Smooth muscle cell of the brain vasculature (primary cell): ENCODE measurements around the gene SLC6A7.

Source experiments
- DNase-seq: peaks from one replicate; pipeline ENCODE4 v3.0.0-alpha.2; 2012; ENCODE audit warnings: low read depth, low spot score

SLC6A7 gene

GRCh38 chr5:150172556-150172955, 17.3 kb upstream of the SLC6A7 start:
- no peak for DNase-seq

DNA sequence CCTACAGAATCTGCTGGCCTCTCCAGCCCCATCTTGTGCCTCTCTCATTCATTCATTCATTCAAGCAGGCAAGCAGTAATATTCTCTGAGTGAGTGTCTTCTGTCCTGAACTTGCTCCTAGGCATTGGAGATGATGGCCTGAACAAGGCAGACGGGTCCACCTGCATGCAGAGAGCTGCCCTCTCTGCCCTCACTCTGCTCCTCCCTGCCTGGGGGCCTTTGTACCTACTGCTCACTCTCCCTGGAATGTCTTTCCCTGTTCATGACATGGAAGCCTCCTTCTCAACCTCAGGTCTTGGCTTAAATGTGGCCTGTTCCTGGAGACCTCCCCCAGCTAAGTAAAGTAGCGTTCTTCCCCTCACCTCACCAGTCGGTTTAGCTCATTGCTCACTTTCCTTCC, 16.7 kb upstream of the SLC6A7 start:
- no peak for DNase-seq

DNA sequence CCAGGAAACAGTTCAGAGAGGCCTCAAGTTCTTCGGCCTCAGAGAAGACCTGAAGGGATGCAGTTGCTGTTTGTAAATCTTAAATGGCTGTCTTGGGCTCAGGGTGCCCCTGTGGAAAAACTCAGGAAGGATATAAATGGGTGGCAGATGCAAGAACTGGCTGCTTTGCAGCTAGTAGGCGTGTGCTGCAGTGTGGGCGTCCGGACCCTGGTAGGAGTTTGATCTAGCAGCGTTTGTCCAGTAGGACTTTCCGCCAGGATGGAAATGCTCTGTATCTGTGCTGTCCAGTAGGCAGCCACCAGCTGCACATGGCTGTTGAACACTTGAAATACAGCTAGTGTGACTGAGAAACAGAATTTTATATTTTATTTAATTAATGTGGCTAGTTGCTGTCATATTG, 15.6 kb upstream of the SLC6A7 start:
- DNase-seq: no peak

DNA sequence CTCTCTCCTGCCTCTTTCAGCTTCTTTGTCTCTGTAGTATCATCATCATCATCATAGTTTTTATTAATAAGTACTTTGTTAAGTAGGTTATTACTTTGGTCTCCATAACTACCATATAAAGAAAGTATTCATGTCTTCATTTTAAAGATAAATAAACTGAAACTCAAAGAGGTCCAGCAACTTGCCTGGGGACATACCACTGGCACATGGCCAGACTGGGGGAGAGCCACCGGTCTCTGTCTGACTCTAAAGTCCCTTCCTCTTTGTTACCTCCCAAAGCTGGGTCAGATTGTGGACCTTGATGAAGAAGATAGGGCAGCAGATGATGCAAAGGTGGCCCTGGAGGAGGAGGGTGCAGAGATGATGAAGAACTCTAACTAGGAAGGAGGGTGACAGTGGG, 14.8 kb upstream of the SLC6A7 start:
- DNase-seq: no peak

DNA sequence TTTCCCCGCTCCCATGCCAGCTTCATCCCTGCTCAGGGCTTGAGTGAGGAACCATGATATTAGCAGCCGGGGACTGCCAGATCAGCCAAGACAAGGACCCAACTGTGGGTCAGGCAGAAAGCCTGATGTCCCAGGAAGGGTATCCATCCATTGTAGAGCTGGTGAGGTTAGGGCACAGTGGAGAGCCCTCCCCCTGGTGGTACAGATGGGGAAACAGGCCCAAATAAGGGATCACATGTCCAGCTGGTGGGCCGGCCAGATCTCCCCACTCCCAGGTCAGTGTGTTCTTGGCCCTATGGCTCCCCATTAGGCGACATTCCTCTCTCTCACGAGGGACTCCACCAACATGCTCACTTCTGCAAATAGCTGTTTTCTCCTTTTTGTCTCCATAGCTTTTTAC, 14.3 kb upstream of the SLC6A7 start:
- no peak for DNase-seq

GRCh38 chr5:150176745-150177477, 13.0 kb upstream of the SLC6A7 start:
- DNase-seq: no peak

- DNase-seq: no peak
Observed at GRCh38 chr5:150177721-150178120, 12.1 kb upstream of the SLC6A7 start.

- no peak for DNase-seq
Observed at GRCh38 chr5:150178262-150178661, 11.6 kb upstream of the SLC6A7 start.

GRCh38 chr5:150179019-150179620, 10.7 kb upstream of the SLC6A7 start:
- DNase-seq: no peak

GRCh38 chr5:150180241-150181026, 9.4 kb upstream of the SLC6A7 start:
- no peak for DNase-seq

DNA sequence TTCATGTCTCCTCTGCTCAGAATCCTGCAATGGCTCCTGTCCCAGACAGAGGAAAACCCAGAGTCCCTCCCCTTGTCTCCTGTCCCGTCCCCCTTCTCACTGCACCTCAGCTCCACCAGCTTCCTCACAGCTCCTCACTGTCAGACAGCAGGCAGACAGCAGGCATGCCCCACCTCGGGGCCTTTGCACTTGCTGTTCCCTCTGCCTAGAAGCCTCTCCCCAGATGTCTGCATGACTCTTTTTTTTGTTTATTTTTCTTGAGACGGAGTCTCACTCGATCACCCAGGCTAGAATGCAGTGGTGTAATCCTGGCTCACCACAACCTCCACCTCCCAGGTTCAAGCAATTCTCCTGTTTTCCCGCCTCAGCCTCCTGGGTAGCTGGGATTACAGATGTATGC, 8.8 kb upstream of the SLC6A7 start:
- no peak for DNase-seq

- DNase-seq: no peak
Observed at GRCh38 chr5:150181766-150182545, 7.9 kb upstream of the SLC6A7 start.

GRCh38 chr5:150182774-150183173, 7.1 kb upstream of the SLC6A7 start:
- no peak for DNase-seq

- DNase-seq: no peak
Observed at GRCh38 chr5:150183436-150183835, 6.4 kb upstream of the SLC6A7 start.

DNA sequence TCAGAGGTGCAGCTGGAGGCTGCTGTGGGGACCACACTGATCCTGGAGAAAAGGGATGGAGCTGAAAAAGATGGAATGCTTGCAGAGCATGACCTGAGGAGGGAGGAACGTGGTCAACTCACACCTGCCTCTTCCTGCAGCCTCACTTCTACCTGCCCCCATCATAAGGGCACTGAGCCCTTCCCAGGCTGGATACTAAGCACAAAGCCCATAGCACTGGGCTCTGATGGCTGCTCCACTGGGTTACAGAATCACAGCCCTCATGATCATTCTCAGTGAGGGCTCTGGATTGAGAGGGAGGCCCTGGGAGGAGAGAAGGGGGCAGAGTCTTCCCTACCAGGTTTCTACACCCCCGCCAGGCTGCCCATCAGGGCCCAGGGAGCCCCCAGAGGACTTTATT, 5.9 kb upstream of the SLC6A7 start:
- no peak for DNase-seq

DNA sequence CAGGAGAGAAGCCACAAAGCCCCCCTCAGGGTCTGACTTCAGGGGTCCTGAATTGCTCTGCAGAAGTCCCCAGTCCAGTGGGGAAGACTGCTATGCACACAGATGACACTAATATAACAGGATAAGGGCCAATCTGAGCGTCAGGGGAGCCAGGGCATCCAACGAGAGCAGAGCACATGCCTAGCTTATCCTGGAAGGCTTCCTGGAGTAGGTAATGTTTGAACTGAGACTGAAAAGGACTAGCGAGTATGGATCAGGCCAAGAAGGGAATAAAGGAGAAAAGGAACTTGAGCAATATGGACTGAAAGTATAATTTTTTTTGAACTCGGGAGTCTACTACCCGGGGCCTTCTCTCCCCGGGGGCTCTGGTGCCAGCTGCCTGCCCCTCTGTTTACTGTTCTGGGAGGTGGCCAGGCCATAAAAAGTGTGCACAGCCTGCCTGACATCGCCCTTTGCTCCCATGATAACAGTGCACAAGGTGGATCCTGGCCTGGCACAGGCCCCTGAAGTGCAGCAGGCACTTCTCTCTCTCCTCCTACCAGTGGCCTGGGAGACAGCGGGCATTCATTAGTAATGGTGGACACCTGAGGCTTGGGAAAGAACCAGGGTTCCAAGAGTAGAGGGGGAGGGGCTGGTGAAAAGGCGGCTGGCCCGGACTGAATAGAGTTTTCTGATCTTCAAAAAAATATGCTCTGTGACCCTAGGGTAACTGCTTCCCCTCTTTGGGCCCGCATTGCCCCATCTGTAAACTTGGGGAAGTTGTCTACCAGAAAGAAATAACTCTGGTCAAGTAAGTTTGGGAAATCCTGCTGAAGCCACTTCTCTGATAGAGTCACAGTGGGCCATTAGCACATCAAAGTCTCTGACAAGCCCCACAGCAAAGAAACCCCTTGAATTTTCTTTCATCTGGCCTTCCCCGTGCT, 4.6 kb upstream of the SLC6A7 start:
- no peak for DNase-seq

GRCh38 chr5:150186137-150186536, 3.7 kb upstream of the SLC6A7 start:
- no peak for DNase-seq

DNA sequence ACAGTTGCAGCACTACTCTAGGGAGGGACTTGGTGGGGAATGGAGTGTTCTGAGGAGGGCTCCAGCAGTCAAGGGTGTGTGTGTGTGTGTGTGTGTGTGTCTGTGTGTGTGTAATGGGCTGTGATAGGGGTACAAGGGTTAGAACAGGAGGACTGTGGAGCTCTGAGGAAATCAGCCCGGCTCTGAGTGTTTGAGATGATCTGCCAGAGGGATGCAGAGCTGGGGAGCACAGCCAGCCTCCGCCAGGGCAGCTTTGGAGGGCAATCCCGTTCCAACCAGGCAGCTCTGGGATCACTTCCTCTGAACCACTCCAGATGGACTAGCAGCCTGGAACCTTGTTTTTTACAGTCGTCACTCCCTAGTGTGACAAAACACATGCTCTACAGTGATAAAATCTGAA, 3.0 kb upstream of the SLC6A7 start:
- DNase-seq: no peak

GRCh38 chr5:150188146-150188842, 1.6 kb upstream of the SLC6A7 start:
- no peak for DNase-seq

DNA sequence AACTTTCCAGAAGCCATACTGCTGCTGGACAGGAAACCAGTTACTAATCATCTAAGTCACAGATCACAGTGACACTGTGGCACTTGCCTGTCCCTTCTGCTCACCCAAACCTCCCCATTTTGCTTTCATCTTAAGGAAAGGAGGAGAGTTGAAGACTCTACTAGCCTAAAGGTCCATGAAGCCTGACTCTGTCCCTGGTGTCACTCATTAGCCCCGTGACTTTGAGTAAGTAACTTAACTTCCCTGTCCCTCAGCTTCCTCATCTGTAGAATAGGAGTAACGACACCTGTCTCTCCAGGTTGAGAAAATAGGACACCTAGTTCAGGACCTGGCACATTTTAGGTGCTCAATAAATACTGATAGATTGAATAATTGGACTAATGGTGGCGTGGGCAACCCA, 536 bp upstream of the SLC6A7 start:
- DNase-seq: no peak
